HEK293T (cell line): ENCODE measurements around the gene BMP7.

Experiments used
- CTCF ChIA-PET: fragments of 350-600 bp; formaldehyde crosslinking; extraction: SDS; loops from one replicate; lab custom pipeline; 2021; ENCODE audit warnings: antibody characterized with exemption, inconsistent platforms; lab: Yijun Ruan, JAX
- POLR2A ChIA-PET: fragments of 350-600 bp; formaldehyde crosslinking; extraction: SDS; loops from one replicate; lab custom pipeline; 2020; ENCODE audit warnings: antibody characterized with exemption, inconsistent platforms; lab: Yijun Ruan, JAX
- DNase-seq: peaks from one replicate; pipeline ENCODE4 v3.0.0; 2012; ENCODE audit warnings: mixed read lengths; ENCODE audit errors: extremely low spot score
- ARNT ChIP-seq: fragments of 450-650 bp; IDR thresholded peaks from 2 replicates; pipeline ENCODE4 v1.6.1; 2017; ENCODE audit warnings: mild to moderate bottlenecking
- BHLHE40 ChIP-seq: fragments of 450-650 bp; IDR thresholded peaks from 2 replicates; pipeline ENCODE4 v1.6.1; 2016; ENCODE audit warnings: mild to moderate bottlenecking, moderate library complexity, borderline replicate concordance
- CTBP1 ChIP-seq: fragments of 450-650 bp; IDR thresholded peaks from 2 replicates; pipeline ENCODE4 v1.6.1; 2016; ENCODE audit warnings: borderline replicate concordance
- ELF4 ChIP-seq: fragments of 450-650 bp; IDR thresholded peaks from 2 replicates; pipeline ENCODE4 v1.6.1; 2017; ENCODE audit warnings: antibody characterized with exemption
- FOXA1 ChIP-seq: fragments of 450-650 bp; IDR thresholded peaks from 2 replicates; pipeline ENCODE4 v1.6.1; 2016; ENCODE audit warnings: mild to moderate bottlenecking
- FOXK2 ChIP-seq: fragments of 450-650 bp; IDR thresholded peaks from 2 replicates; pipeline ENCODE4 v1.6.1; 2016; ENCODE audit warnings: mild to moderate bottlenecking
- FOXM1 ChIP-seq: fragments of 450-650 bp; IDR thresholded peaks from 2 replicates; pipeline ENCODE4 v1.6.1; 2017; ENCODE audit warnings: mild to moderate bottlenecking, borderline replicate concordance
- HDGF ChIP-seq: fragments of 450-650 bp; IDR thresholded peaks from 2 replicates; pipeline ENCODE4 v1.6.1; 2017; ENCODE audit warnings: antibody characterized with exemption, borderline replicate concordance
- L3MBTL2 ChIP-seq: fragments of 450-650 bp; conservative IDR thresholded peaks from 2 replicates; pipeline ENCODE4 v1.6.1; 2016; ENCODE audit warnings: mild to moderate bottlenecking
- LEF1 ChIP-seq: fragments of 450-650 bp; IDR thresholded peaks from 2 replicates; pipeline ENCODE4 v1.6.1; 2017; ENCODE audit warnings: mild to moderate bottlenecking, borderline replicate concordance
- NFRKB ChIP-seq: fragments of 450-650 bp; IDR thresholded peaks from 2 replicates; pipeline ENCODE4 v1.6.1; 2016; ENCODE audit warnings: mild to moderate bottlenecking, moderate library complexity
- PKNOX1 ChIP-seq: fragments of 450-650 bp; IDR thresholded peaks from 2 replicates; pipeline ENCODE4 v1.6.1; 2016
- SP1 ChIP-seq: fragments of 450-650 bp; IDR thresholded peaks from 2 replicates; pipeline ENCODE4 v1.6.1; 2017
- SUZ12 ChIP-seq: fragments of 450-650 bp; IDR thresholded peaks from 2 replicates; pipeline ENCODE4 v1.6.1; 2016; ENCODE audit warnings: mild to moderate bottlenecking
- TARDBP ChIP-seq: fragments of 450-650 bp; IDR thresholded peaks from 2 replicates; pipeline ENCODE4 v1.6.1; 2016
- ZNF384 ChIP-seq: fragments of 450-650 bp; IDR thresholded peaks from 2 replicates; pipeline ENCODE4 v1.6.1; 2016

BMP7 gene

GRCh38 chr20:57221916-57222630 lies 44.4 kb downstream of the BMP7 start:
- CTCF ChIA-PET: no interaction called here
- no peak for DNase-seq
- no peak for TF ChIP-seq CTBP1
- no peak for TF ChIP-seq L3MBTL2
- TF ChIP-seq SUZ12: no peak
- POLR2A ChIA-PET: no interaction called here

DNA sequence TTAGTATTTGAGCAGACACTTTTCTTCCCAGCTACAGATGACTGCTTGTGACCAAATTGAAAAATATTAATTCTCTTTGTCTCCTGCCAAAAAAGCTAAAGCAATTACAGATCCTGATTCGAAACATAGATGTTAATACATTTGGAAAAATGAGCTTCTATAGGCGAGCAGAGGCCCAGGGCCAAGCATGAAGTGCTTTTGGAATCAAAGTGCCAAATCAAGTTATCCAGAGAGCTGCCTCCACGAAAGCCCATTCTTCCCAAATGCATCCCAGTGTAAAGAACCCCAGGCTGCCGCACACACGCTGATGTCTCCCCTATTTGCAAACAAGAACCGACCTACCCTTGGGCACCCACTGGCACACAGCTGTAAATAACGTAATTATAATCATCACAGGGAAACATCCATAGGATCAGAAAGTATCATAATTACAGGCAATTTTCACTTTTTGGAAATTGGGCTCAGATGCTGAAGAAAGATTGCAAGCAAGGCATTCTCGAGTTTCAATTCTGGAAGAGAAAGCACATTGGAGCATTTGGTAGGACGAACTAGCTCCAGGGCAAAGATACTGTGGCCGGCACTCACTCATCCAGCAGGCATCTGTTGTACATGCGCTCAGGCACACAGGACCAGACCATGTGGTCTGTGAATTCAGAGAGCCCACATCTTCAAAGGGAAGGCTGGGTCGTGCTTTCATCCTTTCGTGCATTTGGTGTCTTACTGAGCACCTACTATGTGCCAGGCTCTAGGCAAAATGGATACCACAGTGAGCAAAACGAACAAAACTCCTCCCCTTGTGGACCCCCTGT lies 45.9 kb downstream of the BMP7 start:
- TF ChIP-seq TARDBP (no peak), FOXM1 (no peak), PKNOX1 (no peak)
- CTCF ChIA-PET: no interaction called here
- POLR2A ChIA-PET: no interaction called here
- no peak for DNase-seq

DNA sequence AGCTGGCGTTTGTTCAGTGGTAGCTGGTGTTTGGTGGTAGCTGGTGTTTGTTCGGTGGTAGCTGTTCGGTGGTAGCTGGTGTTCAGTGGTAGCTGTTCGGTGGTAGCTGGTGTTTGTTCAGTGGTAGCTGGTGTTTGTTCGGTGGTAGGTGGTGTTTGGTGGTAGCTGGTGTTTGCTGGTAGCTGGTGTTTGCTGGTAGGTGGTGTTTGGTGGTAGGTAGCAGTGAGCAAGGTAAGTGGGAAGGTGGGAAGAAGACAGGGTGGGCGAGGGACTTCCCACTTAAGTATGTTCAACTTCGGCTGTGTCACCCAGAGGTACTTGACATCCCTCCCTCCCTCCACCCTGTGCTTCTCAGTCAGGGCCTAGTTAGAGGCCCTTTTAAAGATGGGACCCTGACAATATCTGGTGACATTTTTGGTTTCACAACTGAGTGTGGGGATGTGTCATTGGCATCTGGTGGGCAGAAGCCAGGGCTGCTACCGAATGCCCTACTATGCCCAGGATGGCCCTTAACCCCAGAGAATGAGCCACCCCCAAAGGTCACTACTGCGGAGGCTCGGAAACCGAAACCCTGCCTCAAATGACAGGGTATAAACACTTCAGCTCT lies 47.3 kb downstream of the BMP7 start:
- CTCF ChIA-PET: interaction anchor here (0.7 to 0.9 kb wide), 2 partner anchors 38 to 114 kb away, joined by 3 to 4 read pairs; no protein-coding TSS in a partner anchor
- no peak for DNase-seq
- POLR2A ChIA-PET: no interaction called here
- TF ChIP-seq PKNOX1 (no peak), SP1 (no peak), FOXA1 (no peak), LEF1 (no peak), CTBP1 (no peak), ELF4 (no peak), HDGF (no peak), L3MBTL2 (no peak), BHLHE40 (no peak), FOXK2 (no peak), ZNF384 (no peak), NFRKB (no peak), TARDBP (no peak), FOXM1 (no peak), ARNT (no peak), SUZ12 (no peak)

- TF ChIP-seq BHLHE40: no peak
- TF ChIP-seq TARDBP: no peak
- no peak for TF ChIP-seq LEF1
- no peak for TF ChIP-seq FOXK2
- TF ChIP-seq ZNF384: no peak
- no peak for TF ChIP-seq HDGF
- TF ChIP-seq PKNOX1: no peak
- TF ChIP-seq ARNT: no peak
- no peak for TF ChIP-seq L3MBTL2
- TF ChIP-seq FOXM1: no peak
- no peak for TF ChIP-seq SP1
- no peak for TF ChIP-seq FOXA1
- no peak for TF ChIP-seq CTBP1
- no peak for TF ChIP-seq ELF4
- no peak for TF ChIP-seq NFRKB
- TF ChIP-seq SUZ12: no peak
- ChIA-PET POLR2A (no interaction called here), CTCF (interaction anchor here (0.6 to 0.9 kb wide), 3 partner anchors 8 to 114 kb away, joined by 3 to 4 read pairs (median 4); no protein-coding TSS in a partner anchor)
- no peak for DNase-seq
These were observed 48.0 kb downstream of the BMP7 start for GRCh38 chr20:57218489-57218888.

GRCh38 chr20:57217802-57218201 lies 48.6 kb downstream of the BMP7 start:
- TF ChIP-seq FOXM1: no peak
- TF ChIP-seq L3MBTL2: no peak
- TF ChIP-seq ZNF384: no peak
- no peak for TF ChIP-seq ELF4
- no peak for TF ChIP-seq BHLHE40
- TF ChIP-seq LEF1: no peak
- TF ChIP-seq ARNT: no peak
- no peak for TF ChIP-seq PKNOX1
- TF ChIP-seq NFRKB: no peak
- TF ChIP-seq SP1: no peak
- TF ChIP-seq FOXA1: no peak
- TF ChIP-seq HDGF: no peak
- no peak for TF ChIP-seq CTBP1
- no peak for TF ChIP-seq FOXK2
- no peak for TF ChIP-seq TARDBP
- no peak for TF ChIP-seq SUZ12
- POLR2A ChIA-PET: no interaction called here

More at GRCh38 chr20:57217802-57218201, 48.6 kb downstream of the BMP7 start:
- CTCF ChIA-PET: no interaction called here
- DNase-seq: no peak
